Right lobe of liver (tissue), 4 donors: Measurements from ENCODE around the gene LDLRAD1.

Experiments used
- POLR2A ChIP-seq: fragments of 450-650 bp; IDR thresholded peaks from one replicate; pipeline ENCODE4 v1.6.1; 2017; ENCODE audit warnings: antibody characterized with exemption, mild to moderate bottlenecking
- TF ChIP-seq, protein P1 (sequence below), 4 donors: fragments of 200-600 bp in 3 of 4; fragments of 450-650 bp in 1 of 4; IDR thresholded peaks; one replicate each; pipeline versions ENCODE4 v1.5.1 to v1.8.0; 2016 to 2022; ENCODE audit warnings: antibody characterized with exemption in 4 of 4, mild to moderate bottlenecking in 2 of 4
- donor health status: DM: no; HTN: no; CAD: no.
- donor health status: DM: no; HTN: no; CAD: no.
- donor health status: DM: no; HTN: yes; CAD: no.

GRCh38 chr1:54009406-54009805 is 8.6 kb downstream of the LDLRAD1 start:
- no peak for TF ChIP-seq POLR2A
- TF ChIP-seq, protein P1, sequence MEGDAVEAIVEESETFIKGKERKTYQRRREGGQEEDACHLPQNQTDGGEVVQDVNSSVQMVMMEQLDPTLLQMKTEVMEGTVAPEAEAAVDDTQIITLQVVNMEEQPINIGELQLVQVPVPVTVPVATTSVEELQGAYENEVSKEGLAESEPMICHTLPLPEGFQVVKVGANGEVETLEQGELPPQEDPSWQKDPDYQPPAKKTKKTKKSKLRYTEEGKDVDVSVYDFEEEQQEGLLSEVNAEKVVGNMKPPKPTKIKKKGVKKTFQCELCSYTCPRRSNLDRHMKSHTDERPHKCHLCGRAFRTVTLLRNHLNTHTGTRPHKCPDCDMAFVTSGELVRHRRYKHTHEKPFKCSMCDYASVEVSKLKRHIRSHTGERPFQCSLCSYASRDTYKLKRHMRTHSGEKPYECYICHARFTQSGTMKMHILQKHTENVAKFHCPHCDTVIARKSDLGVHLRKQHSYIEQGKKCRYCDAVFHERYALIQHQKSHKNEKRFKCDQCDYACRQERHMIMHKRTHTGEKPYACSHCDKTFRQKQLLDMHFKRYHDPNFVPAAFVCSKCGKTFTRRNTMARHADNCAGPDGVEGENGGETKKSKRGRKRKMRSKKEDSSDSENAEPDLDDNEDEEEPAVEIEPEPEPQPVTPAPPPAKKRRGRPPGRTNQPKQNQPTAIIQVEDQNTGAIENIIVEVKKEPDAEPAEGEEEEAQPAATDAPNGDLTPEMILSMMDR (IDR thresholded peaks at IDR 0.05), result no peak
